A549 (cell line): Measurements from ENCODE around the gene KCNK15. TPM values are rescaled to one million over a fixed set of nuclear protein-coding genes. Genes with fewer than 3 reads are reported as not detected.

Source experiments
- ATAC-seq, 2 experiments: fragments of 200-7000 bp in 1 of 2; fragments of >200 bp in 1 of 2; cut with Nextera tagmentation in 1 of 2; cut with Tn5 transposase in 1 of 2; 3 replicates each; pipeline versions ENCODE4 v1.8.0 to v1.9.1; 2018 to 2020; ENCODE audit warnings: mild to moderate bottlenecking in 1 of 2, moderate library complexity in 1 of 2
- CTCF ChIA-PET: fragments of 300-600 bp; sonication (Branson Sonifier 250); formaldehyde crosslinking; extraction: SDS; loops from one replicate; lab custom pipeline; 2021; ENCODE audit warnings: antibody characterized with exemption, inconsistent platforms; lab: Yijun Ruan, JAX
- POLR2A ChIA-PET: fragments of 350-600 bp; formaldehyde crosslinking; extraction: SDS; loops from one replicate; lab custom pipeline; 2021; ENCODE audit warnings: antibody characterized with exemption, inconsistent platforms; lab: Yijun Ruan, JAX
- DNase-seq, 2 experiments: peaks; one replicate each; pipeline versions ENCODE4 v3.0.0 to v3.0.0-alpha.2; 2011 to 2016; ENCODE audit warnings: low read depth in 1 of 2, low spot score in 1 of 2
- FAIRE-seq: peaks from 2 replicates; lab custom pipeline; 2011; peaks lifted over from hg19 to GRCh38; lab: Jason Lieb, UNC
- H3K27ac ChIP-seq, 2 experiments: fragments of >200 bp; sonication (Bioruptor Twin); formaldehyde crosslinking; 3 replicates each; pipeline ENCODE4 v1.5.1; 2016 to 2017
- H3K4me1 ChIP-seq: fragments of >200 bp; sonication (Bioruptor Twin); formaldehyde crosslinking; 3 replicates; pipeline ENCODE4 v1.6.1; 2016
- H3K4me2 ChIP-seq: fragments of >200 bp; sonication (Bioruptor Twin); formaldehyde crosslinking; 3 replicates; pipeline ENCODE4 v1.6.1; 2016
- H3K4me3 ChIP-seq: fragments of >200 bp; sonication (Bioruptor Twin); formaldehyde crosslinking; 3 replicates; pipeline ENCODE4 v1.5.1; 2016
- H3K9me3 ChIP-seq: fragments of >200 bp; sonication (Bioruptor Twin); formaldehyde crosslinking; 3 replicates; pipeline ENCODE4 v1.6.1; 2016
- BCL3 ChIP-seq: fragments of >200 bp; sonication (Bioruptor Twin); formaldehyde crosslinking; IDR thresholded peaks from 3 replicates; pipeline ENCODE4 v1.6.1; 2016
- BHLHE40 ChIP-seq: IDR thresholded peaks from 2 replicates; pipeline ENCODE4 v1.6.1; 2012; ENCODE audit warnings: low read depth, low read length, inconsistent platforms
- CBX2 ChIP-seq: fragments of 200-600 bp; sonication (generic); IDR thresholded peaks from 2 replicates; pipeline ENCODE4 v1.6.1; 2016; ENCODE audit warnings: low read depth, mild to moderate bottlenecking, borderline replicate concordance
- CBX8 ChIP-seq: fragments of 200-600 bp; sonication (generic); IDR thresholded peaks from 2 replicates; pipeline ENCODE4 v1.6.1; 2016
- CEBPB ChIP-seq, 2 experiments: fragments of >200 bp in 1 of 2; sonication (Bioruptor Twin) in 1 of 2; formaldehyde crosslinking in 1 of 2; IDR thresholded peaks; 2 replicates each; pipeline ENCODE4 v1.6.1; 2012 to 2016
- E2F6 ChIP-seq: IDR thresholded peaks from 2 replicates; pipeline ENCODE4 v1.6.1; 2012; ENCODE audit warnings: low read depth, borderline replicate concordance
- ELK1 ChIP-seq: fragments of 150-350 bp; IDR thresholded peaks from 2 replicates; pipeline ENCODE4 v1.6.1; 2014; ENCODE audit warnings: low read depth, mild to moderate bottlenecking, low read length
- EP300 ChIP-seq, 2 experiments: fragments of >200 bp; sonication (Bioruptor Twin); formaldehyde crosslinking; IDR thresholded peaks; 2 replicates in 1 of 2; 3 replicates in 1 of 2; pipeline ENCODE4 v1.6.1; 2016 to 2017
- FOSB ChIP-seq: fragments of 250-450 bp; sonication (Bioruptor Pico); IDR thresholded peaks from 2 replicates; pipeline ENCODE4 v1.5.0; 2020; ENCODE audit warnings: mild to moderate bottlenecking, moderate library complexity
- FOSL2 ChIP-seq, 2 experiments: fragments of 450-650 bp in 1 of 2; fragments of >200 bp in 1 of 2; sonication (Bioruptor Twin) in 1 of 2; formaldehyde crosslinking; IDR thresholded peaks; 2 replicates each; pipeline versions ENCODE4 v1.5.0 to v1.6.1; 2016 to 2020; ENCODE audit warnings: mild to moderate bottlenecking in 1 of 2, moderate library complexity in 1 of 2
- GATA3 ChIP-seq: IDR thresholded peaks from 2 replicates; pipeline ENCODE4 v1.6.1; 2012; ENCODE audit warnings: borderline replicate concordance
- HOXB13 ChIP-seq: fragments of 250-450 bp; sonication (Bioruptor Pico); IDR thresholded peaks from 2 replicates; pipeline ENCODE4 v1.5.0; 2020; ENCODE audit warnings: low read depth, mild to moderate bottlenecking, moderate library complexity
- HOXB5 ChIP-seq: fragments of 250-450 bp; sonication (Bioruptor Pico); IDR thresholded peaks from 2 replicates; pipeline ENCODE4 v1.5.0; 2020; ENCODE audit warnings: mild to moderate bottlenecking, moderate library complexity
- JUN ChIP-seq, 2 experiments: fragments of >200 bp; sonication (Bioruptor Twin); formaldehyde crosslinking; IDR thresholded peaks; 2 replicates in 1 of 2; 3 replicates in 1 of 2; pipeline ENCODE4 v1.6.1; 2016 to 2017
- JUNB ChIP-seq: fragments of >200 bp; sonication (Bioruptor Twin); formaldehyde crosslinking; IDR thresholded peaks from 2 replicates; pipeline ENCODE4 v1.6.1; 2016
- KDM5A ChIP-seq: fragments of 200-600 bp; sonication (generic); IDR thresholded peaks from 2 replicates; pipeline ENCODE4 v1.6.1; 2016; ENCODE audit warnings: antibody characterized with exemption, mild to moderate bottlenecking
- MAFK ChIP-seq: fragments of 450-650 bp; IDR thresholded peaks from 2 replicates; pipeline ENCODE4 v1.6.1; 2014; ENCODE audit not compliant: partially characterized antibody
- MAX ChIP-seq: IDR thresholded peaks from 2 replicates; pipeline ENCODE4 v1.6.1; 2012
- MAZ ChIP-seq: fragments of 150-350 bp; IDR thresholded peaks from 2 replicates; pipeline ENCODE4 v1.6.1; 2014; ENCODE audit warnings: antibody characterized with exemption, low read depth, low read length, borderline replicate concordance
- NPAS2 ChIP-seq: fragments of 250-450 bp; sonication (Bioruptor Pico); IDR thresholded peaks from 2 replicates; pipeline ENCODE4 v1.8.0; 2022; ENCODE audit warnings: mild to moderate bottlenecking, moderate library complexity, borderline replicate concordance
- NR3C1 ChIP-seq: fragments of >200 bp; sonication (Bioruptor Twin); formaldehyde crosslinking; IDR thresholded peaks from 3 replicates; pipeline ENCODE4 v1.6.1; 2017
- RARB ChIP-seq: fragments of 250-450 bp; sonication (Bioruptor Pico); IDR thresholded peaks from 2 replicates; pipeline ENCODE4 v1.8.0; 2021; ENCODE audit warnings: mild to moderate bottlenecking, moderate library complexity
- RFX5 ChIP-seq: fragments of 450-650 bp; IDR thresholded peaks from 2 replicates; pipeline ENCODE4 v1.7.1; 2014; ENCODE audit warnings: antibody characterized with exemption, mild to moderate bottlenecking, moderate library complexity
- SMC3 ChIP-seq: fragments of >200 bp; sonication (Bioruptor Twin); formaldehyde crosslinking; IDR thresholded peaks from 3 replicates; pipeline ENCODE4 v1.6.1; 2018; ENCODE audit warnings: inconsistent platforms
- SREBF2 ChIP-seq: fragments of 450-650 bp; IDR thresholded peaks from 2 replicates; pipeline ENCODE4 v1.6.1; 2014; ENCODE audit warnings: mild to moderate bottlenecking, moderate library complexity
- USF2 ChIP-seq: fragments of 450-650 bp; IDR thresholded peaks from 2 replicates; pipeline ENCODE4 v1.6.1; 2014; ENCODE audit warnings: antibody characterized with exemption
- ZFP36 ChIP-seq: fragments of 450-650 bp; IDR thresholded peaks from 2 replicates; pipeline ENCODE4 v1.6.1; 2014; ENCODE audit warnings: borderline replicate concordance; ENCODE audit not compliant: partially characterized antibody
- WGBS: methylation state at CpG from one replicate; pipeline ENCODE4 v1.1.6; 2017; ENCODE audit errors: missing lambda C conversion rate; 5-methylcytosine and 5-hydroxymethylcytosine counted together
- polyA plus RNA-seq, 4 experiments: library from polyadenylated mRNA; depleted of rRNA in 3 of 4; stranded (reverse); fragments of >200 nt; fragmentation: RNase III in 1 of 4; extraction: RNeasy Plus Mini Kit Qiagen cat#74134 plus additional on column Dnase treatment in 1 of 4; gene quantifications; 2 replicates in 3 of 4; 3 replicates in 1 of 4; pipeline ENCODE4 v1.2.3, GENCODE V29; 2011 to 2017

Gene KCNK15
- polyA plus RNA-seq, 2 of the 4 experiments (the other 2 are of a cell fraction) = 0.43 to 0.49 TPM

GRCh38 chr20:44719841-44720240, 25.8 kb upstream of the KCNK15 start (continued):
- TF ChIP-seq FOSL2 (IDR thresholded peaks at IDR 0.05) (no peak), FOSL2 (CRISPR knock-in tag; IDR thresholded peaks at IDR 0.05) (no peak), MAZ (no peak), BHLHE40 (no peak), KDM5A (no peak)

- CTCF ChIA-PET = interaction anchor here (1.4 to 21.9 kb wide), 6 partner anchors 11 to 38 kb away, joined by 3 to 525 read pairs (median 4); no protein-coding TSS in a partner anchor
- FAIRE-seq (peak; percentile 99), DNase-seq (peak; percentile 96 to 97), ATAC-seq (peak; percentile 94 to 95)
- POLR2A ChIA-PET = interaction anchor here (1.0 to 2.8 kb wide), 4 partner anchors 9 to 27 kb away, joined by 3 to 20 read pairs (median 9); no protein-coding TSS in a partner anchor
- H3K4me1 ChIP-seq = peaks cover 86% of the 10 kb centered on the region
- H3K9me3 ChIP-seq = no peaks in the 10 kb centered on the region
- H3K4me3 ChIP-seq = no peak overlapping the region
- peak overlapping the region; percentile 65 for H3K4me2 ChIP-seq
- peak overlapping the region; percentile 96 to 98 for H3K27ac ChIP-seq
- 0% methylated on average over 7 of the region's 7 CpGs for WGBS
- TF ChIP-seq NPAS2 (no peak), SMC3 (peak; percentile 33; the same call in 1 of the 3 replicates), SREBF2 (no peak), BCL3 (0 out of 3 replicates have a peak, but pooled peaks have one; percentile 13), MAX (peak; percentile 95), E2F6 (peak; percentile 55; the same call in 1 of the 2 replicates), GATA3 (no peak), FOSL2 (IDR thresholded peaks at IDR 0.05) (no peak), FOSL2 (CRISPR knock-in tag; IDR thresholded peaks at IDR 0.05) (no peak), RFX5 (peak; percentile 72), MAFK (peak; percentile 9), JUN (IDR thresholded peaks at IDR 0.05) (peak in 1 of 2 experiments; percentile 76; a peak in 2 of 5 replicates), CEBPB (IDR thresholded peaks at IDR 0.05) (no peak), USF2 (peak; percentile 15; the same call in 1 of the 2 replicates)
- TF ChIP-seq, all 56 proteins: peak for 8
Observed at GRCh38 chr20:44720621-44720996, 25.1 kb upstream of the KCNK15 start.

GRCh38 chr20:44720997-44721784, 24.5 kb upstream of the KCNK15 start:
- CTCF ChIA-PET = interaction anchor here (1.3 to 21.9 kb wide), 7 partner anchors 11 to 38 kb away, joined by 3 to 525 read pairs (median 4); no protein-coding TSS in a partner anchor
- WGBS = 5% methylated on average over 11 of the region's 11 CpGs
- FAIRE-seq (no peak), ATAC-seq (peak; percentile 40 to 51; a peak in 5 of 6 replicates), DNase-seq (peak in 1 of 2 experiments; percentile 86)
- POLR2A ChIA-PET = interaction anchor here (1.0 to 2.8 kb wide), 4 partner anchors 8 to 28 kb away, joined by 3 to 20 read pairs (median 9); no protein-coding TSS in a partner anchor
- Histone ChIP-seq H3K27ac (peak overlapping the region; percentile 96 to 98), H3K4me2 (peak overlapping the region; percentile 65), H3K9me3 (no peaks in the 10 kb centered on the region), H3K4me1 (peaks cover 84% of the 10 kb centered on the region), H3K4me3 (no peak overlapping the region)
- peak; percentile 85 for TF ChIP-seq JUNB
- TF ChIP-seq ELK1 = no peak
- TF ChIP-seq FOSB (CRISPR knock-in tag) = no peak
- peak; percentile 54; the same call in 1 of the 2 replicates for TF ChIP-seq GATA3
- TF ChIP-seq NR3C1 = no peak
- TF ChIP-seq EP300 (IDR thresholded peaks at IDR 0.05) = peak; percentile 28 to 70; a peak in 2 of 5 replicates
- TF ChIP-seq FOSL2 (IDR thresholded peaks at IDR 0.05) = peak; percentile 89
- peak; percentile 93 for TF ChIP-seq FOSL2 (CRISPR knock-in tag; IDR thresholded peaks at IDR 0.05)
- peak; percentile 62 to 79; a peak in 2 of 5 replicates for TF ChIP-seq JUN (IDR thresholded peaks at IDR 0.05)
- no peak for TF ChIP-seq RARB (CRISPR knock-in tag)
- TF ChIP-seq ZFP36 = no peak
- no peak for TF ChIP-seq CBX8
- TF ChIP-seq MAX = peak; percentile 57
- no peak for TF ChIP-seq CBX2
- TF ChIP-seq CEBPB (IDR thresholded peaks at IDR 0.05) = peak; percentile 75 to 86; a peak in 3 of 4 replicates
- TF ChIP-seq HOXB13 = peak; percentile 13; the same call in 1 of the 2 replicates
- no peak for TF ChIP-seq HOXB5
- TF ChIP-seq RFX5 = no peak
- TF ChIP-seq MAFK = no peak
- peak; percentile 54; the same call in 1 of the 3 replicates for TF ChIP-seq BCL3
